ENCODE data around the gene CFAP61. TPM values are rescaled to one million over a fixed set of nuclear protein-coding genes. Genes with fewer than 3 reads are reported as not detected.

CFAP61 gene
- total RNA-seq, 1 experiment from 2014 or later = 0.28 TPM

DNA sequence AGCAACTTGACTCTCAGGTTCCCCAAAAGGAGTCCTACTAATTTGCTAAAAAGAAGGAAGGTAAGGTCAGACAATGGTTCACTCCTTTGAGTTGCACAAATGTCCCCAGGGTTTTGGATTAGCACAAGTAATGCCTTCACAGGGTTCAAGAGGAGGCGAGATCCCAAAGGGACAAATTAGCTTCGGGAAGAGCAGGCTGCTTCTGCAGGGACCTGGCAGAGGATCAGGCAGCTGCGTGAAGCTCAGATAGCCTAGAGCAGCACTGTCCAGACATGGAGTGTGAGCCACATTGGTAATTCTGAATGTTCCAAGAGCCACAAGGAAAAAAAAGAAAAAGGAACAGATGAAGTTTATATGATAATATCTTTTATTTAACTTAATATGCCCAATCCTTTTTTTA lies 115.4 kb downstream of the CFAP61 start:
- no peak for DNase-seq (ENCODE audit: low read depth, low spot score)
- POLR2A ChIA-PET = no interaction called here
- in situ Hi-C loops (cut with HindIII; ENCODE audit: low pct_unique_long_range_greater_than_20kb, low sequenced_read_pairs) (no loop called here), intact Hi-C loops (cut with micrococcal nuclease; ENCODE audit: unreplicated experiment) (no loop called here)
- no TSS peak for BruUV-seq (replicated peaks)
- Histone ChIP-seq H3K4me1 (ENCODE audit: control insufficient read depth, insufficient read depth, low read length) (no peaks in the 10 kb centered on the region), H3K4me3 (ENCODE audit: low read depth in 2 of 2, low read length in 2 of 2) (no peak overlapping the region), H3K36me3 (ENCODE audit: control insufficient read depth, insufficient read depth, low read length) (no peaks in the 10 kb centered on the region), H3K9me3 (ENCODE audit: control insufficient read depth, insufficient read depth, low read depth, low read length) (no peaks in the 10 kb centered on the region), H3K27ac (ENCODE audit: low read length) (no peak overlapping the region), H3K27me3 (ENCODE audit: control insufficient read depth, insufficient read depth, low read length) (no peaks in the 10 kb centered on the region; the same call in 1 of the 2 replicates)
- CTCF ChIA-PET = no interaction called here
- TF ChIP-seq POLR2AphosphoS5 (IDR thresholded peaks at IDR 0.05; ENCODE audit: low read depth, low read length) = no peak
- no peak for ATAC-seq

DNA sequence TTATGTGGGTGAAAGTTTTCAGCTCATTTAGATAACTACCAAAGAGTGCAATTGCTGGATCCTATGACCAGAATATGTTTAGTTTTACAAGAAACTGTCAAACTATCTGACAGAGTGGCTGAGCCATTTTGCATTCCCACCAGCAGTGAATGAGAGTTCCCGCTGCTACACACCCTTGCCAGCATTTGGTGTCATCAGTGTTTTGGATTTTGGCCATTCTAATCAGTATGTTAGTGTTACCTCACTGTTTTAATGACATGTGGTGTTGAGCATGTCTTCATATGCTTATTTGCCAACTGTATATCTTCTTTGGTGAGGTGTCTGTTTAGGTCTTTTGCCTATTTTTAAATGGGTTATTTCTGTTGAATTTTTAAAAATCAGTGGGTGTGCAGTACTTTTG lies 120.9 kb downstream of the CFAP61 start:
- TF ChIP-seq, protein P1, sequence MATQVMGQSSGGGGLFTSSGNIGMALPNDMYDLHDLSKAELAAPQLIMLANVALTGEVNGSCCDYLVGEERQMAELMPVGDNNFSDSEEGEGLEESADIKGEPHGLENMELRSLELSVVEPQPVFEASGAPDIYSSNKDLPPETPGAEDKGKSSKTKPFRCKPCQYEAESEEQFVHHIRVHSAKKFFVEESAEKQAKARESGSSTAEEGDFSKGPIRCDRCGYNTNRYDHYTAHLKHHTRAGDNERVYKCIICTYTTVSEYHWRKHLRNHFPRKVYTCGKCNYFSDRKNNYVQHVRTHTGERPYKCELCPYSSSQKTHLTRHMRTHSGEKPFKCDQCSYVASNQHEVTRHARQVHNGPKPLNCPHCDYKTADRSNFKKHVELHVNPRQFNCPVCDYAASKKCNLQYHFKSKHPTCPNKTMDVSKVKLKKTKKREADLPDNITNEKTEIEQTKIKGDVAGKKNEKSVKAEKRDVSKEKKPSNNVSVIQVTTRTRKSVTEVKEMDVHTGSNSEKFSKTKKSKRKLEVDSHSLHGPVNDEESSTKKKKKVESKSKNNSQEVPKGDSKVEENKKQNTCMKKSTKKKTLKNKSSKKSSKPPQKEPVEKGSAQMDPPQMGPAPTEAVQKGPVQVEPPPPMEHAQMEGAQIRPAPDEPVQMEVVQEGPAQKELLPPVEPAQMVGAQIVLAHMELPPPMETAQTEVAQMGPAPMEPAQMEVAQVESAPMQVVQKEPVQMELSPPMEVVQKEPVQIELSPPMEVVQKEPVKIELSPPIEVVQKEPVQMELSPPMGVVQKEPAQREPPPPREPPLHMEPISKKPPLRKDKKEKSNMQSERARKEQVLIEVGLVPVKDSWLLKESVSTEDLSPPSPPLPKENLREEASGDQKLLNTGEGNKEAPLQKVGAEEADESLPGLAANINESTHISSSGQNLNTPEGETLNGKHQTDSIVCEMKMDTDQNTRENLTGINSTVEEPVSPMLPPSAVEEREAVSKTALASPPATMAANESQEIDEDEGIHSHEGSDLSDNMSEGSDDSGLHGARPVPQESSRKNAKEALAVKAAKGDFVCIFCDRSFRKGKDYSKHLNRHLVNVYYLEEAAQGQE (IDR thresholded peaks at IDR 0.05; ENCODE audit: insufficient read depth in 1 of 2, low read depth in 2 of 2, low read length in 1 of 2) = no peak
- TF ChIP-seq TCF7L2 (IDR thresholded peaks at IDR 0.05; ENCODE audit: low read depth, low read length) = no peak
- no peak for TF ChIP-seq POLR2AphosphoS5 (IDR thresholded peaks at IDR 0.05; ENCODE audit: low read depth, low read length)
- no peak for TF ChIP-seq SIN3A (IDR thresholded peaks at IDR 0.05; ENCODE audit: borderline replicate concordance, insufficient read depth, low read depth, low read length)
- TF ChIP-seq, protein P2, sequence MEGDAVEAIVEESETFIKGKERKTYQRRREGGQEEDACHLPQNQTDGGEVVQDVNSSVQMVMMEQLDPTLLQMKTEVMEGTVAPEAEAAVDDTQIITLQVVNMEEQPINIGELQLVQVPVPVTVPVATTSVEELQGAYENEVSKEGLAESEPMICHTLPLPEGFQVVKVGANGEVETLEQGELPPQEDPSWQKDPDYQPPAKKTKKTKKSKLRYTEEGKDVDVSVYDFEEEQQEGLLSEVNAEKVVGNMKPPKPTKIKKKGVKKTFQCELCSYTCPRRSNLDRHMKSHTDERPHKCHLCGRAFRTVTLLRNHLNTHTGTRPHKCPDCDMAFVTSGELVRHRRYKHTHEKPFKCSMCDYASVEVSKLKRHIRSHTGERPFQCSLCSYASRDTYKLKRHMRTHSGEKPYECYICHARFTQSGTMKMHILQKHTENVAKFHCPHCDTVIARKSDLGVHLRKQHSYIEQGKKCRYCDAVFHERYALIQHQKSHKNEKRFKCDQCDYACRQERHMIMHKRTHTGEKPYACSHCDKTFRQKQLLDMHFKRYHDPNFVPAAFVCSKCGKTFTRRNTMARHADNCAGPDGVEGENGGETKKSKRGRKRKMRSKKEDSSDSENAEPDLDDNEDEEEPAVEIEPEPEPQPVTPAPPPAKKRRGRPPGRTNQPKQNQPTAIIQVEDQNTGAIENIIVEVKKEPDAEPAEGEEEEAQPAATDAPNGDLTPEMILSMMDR (IDR thresholded peaks at IDR 0.05) = no peak
- in situ Hi-C loops (cut with HindIII; ENCODE audit: low pct_unique_long_range_greater_than_20kb, low sequenced_read_pairs) (no loop called here), intact Hi-C loops (cut with micrococcal nuclease; ENCODE audit: unreplicated experiment) (no loop called here)
- Histone ChIP-seq H3K9me3 (ENCODE audit: control insufficient read depth, insufficient read depth, low read depth, low read length) (no peaks in the 10 kb centered on the region), H3K27ac (ENCODE audit: low read length) (no peak overlapping the region), H3K36me3 (ENCODE audit: control insufficient read depth, insufficient read depth, low read length) (no peaks in the 10 kb centered on the region), H3K4me3 (ENCODE audit: low read depth in 2 of 2, low read length in 2 of 2) (no peak overlapping the region), H3K4me1 (ENCODE audit: control insufficient read depth, insufficient read depth, low read length) (no peaks in the 10 kb centered on the region), H3K27me3 (ENCODE audit: control insufficient read depth, insufficient read depth, low read length) (no peaks in the 10 kb centered on the region; the same call in 1 of the 2 replicates)
- ChIA-PET POLR2A (no interaction called here), CTCF (no interaction called here)
- ATAC-seq (no peak), DNase-seq (ENCODE audit: low read depth, low spot score) (no peak)
- no TSS peak for BruUV-seq (replicated peaks)

DNA sequence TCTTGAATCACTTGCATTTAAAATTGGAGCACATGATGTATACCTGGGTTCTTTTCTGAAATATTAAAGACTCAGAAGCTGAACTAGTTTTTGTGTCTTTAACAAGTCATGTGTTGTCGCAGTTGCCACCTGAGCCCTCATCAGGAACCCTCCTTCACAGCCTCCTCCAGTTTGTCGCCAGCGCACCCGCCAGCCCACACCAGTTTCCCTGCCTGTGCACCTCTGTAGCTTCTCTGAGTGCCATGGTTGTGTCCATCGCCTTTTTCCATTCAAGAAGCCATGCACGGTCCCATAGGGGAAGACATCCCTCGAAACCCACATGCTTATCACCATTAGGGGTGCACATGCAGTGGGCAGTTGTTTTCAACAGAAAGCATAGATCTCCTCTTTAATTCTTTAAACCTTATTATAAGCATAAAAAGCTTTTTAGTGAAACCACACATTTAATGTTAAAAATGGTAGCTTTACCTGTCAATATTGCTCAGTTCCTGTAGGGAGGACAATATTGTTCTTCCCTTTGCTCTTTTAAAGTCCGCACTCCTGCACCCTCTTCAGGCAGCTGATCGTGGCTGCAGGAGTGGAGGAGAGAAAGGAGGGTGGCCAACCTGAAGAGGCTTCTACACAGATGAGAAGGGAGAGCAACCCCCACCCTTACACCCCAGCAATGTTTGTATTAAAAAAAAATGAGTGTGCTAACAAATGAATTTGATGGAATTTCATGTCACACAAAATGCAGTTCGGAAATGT lies 121.9 kb downstream of the CFAP61 start:
- Histone ChIP-seq H3K36me3 (ENCODE audit: control insufficient read depth, insufficient read depth, low read length) (no peaks in the 10 kb centered on the region), H3K4me3 (ENCODE audit: low read depth in 2 of 2, low read length in 2 of 2) (no peak overlapping the region), H3K27me3 (ENCODE audit: control insufficient read depth, insufficient read depth, low read length) (no peaks in the 10 kb centered on the region; the same call in 1 of the 2 replicates), H3K4me1 (ENCODE audit: control insufficient read depth, insufficient read depth, low read length) (no peaks in the 10 kb centered on the region), H3K27ac (ENCODE audit: low read length) (no peak overlapping the region), H3K9me3 (ENCODE audit: control insufficient read depth, insufficient read depth, low read depth, low read length) (no peaks in the 10 kb centered on the region)
- no peak for ATAC-seq
- CTCF ChIA-PET = no interaction called here
- BruUV-seq (replicated peaks) = no TSS peak
- intact Hi-C loops (cut with micrococcal nuclease; ENCODE audit: unreplicated experiment) = no loop called here
- no peak for TF ChIP-seq POLR2AphosphoS5 (IDR thresholded peaks at IDR 0.05; ENCODE audit: low read depth, low read length)
- no peak for TF ChIP-seq TCF7L2 (IDR thresholded peaks at IDR 0.05; ENCODE audit: low read depth, low read length)
- TF ChIP-seq, protein P2 (IDR thresholded peaks at IDR 0.05) = peak; percentile 25; the same call in 1 of the 2 replicates
- no peak for TF ChIP-seq SIN3A (IDR thresholded peaks at IDR 0.05; ENCODE audit: borderline replicate concordance, insufficient read depth, low read depth, low read length)
- TF ChIP-seq, protein P1 (IDR thresholded peaks at IDR 0.05; ENCODE audit: insufficient read depth in 1 of 2, low read depth in 2 of 2, low read length in 1 of 2) = no peak
- DNase-seq (ENCODE audit: low read depth, low spot score) = no peak
- in situ Hi-C loops (cut with HindIII; ENCODE audit: low pct_unique_long_range_greater_than_20kb, low sequenced_read_pairs) = no loop called here
- POLR2A ChIA-PET = no interaction called here
